Activated T-cell treated with anti-CD3 and anti-CD28 coated beads, Interleukin-2, amount 50 U/mL, for 72 hours (primary cell): ENCODE data around the gene TTC12. TPM values are rescaled to one million over a fixed set of nuclear protein-coding genes. Genes with fewer than 3 reads are reported as not detected.

Source experiments
- ATAC-seq, 2 donors: fragments of 150-1000 bp; cut with Tn5 transposase; replicated peaks in 1 of 2; 2 replicates each; pipeline ENCODE4 v1.10.0; 2021; ENCODE audit warnings: moderate library complexity in 2 of 2, mild to moderate bottlenecking in 1 of 2
- DNase-seq, 2 donors: peaks; one replicate each; pipeline ENCODE4 v3.0.0; 2021 to 2022; ENCODE audit warnings: mixed read lengths in 1 of 2
- H3K27ac Mint-ChIP-seq: one replicate; pipeline ENCODE4 v1.8.0; 2022; ENCODE audit warnings: mild to moderate bottlenecking, moderate library complexity, mixed read lengths
- H3K27me3 Mint-ChIP-seq: one replicate; pipeline ENCODE4 v1.8.0; 2022; ENCODE audit warnings: low read depth, mixed read lengths
- H3K36me3 Mint-ChIP-seq, 2 donors: one replicate each; pipeline ENCODE4 v1.8.0; 2022; ENCODE audit warnings: mixed read lengths in 2 of 2, mild to moderate bottlenecking in 1 of 2; ENCODE audit not compliant: insufficient read depth in 2 of 2
- H3K4me1 Mint-ChIP-seq: one replicate; pipeline ENCODE4 v1.8.0; 2022; ENCODE audit warnings: low read depth, mixed read lengths
- H3K4me3 Mint-ChIP-seq, 2 donors: one replicate each; pipeline ENCODE4 v1.8.0; 2022; ENCODE audit warnings: mild to moderate bottlenecking in 2 of 2, mixed read lengths in 2 of 2, moderate library complexity in 2 of 2
- H3K9me3 Mint-ChIP-seq, 2 donors: one replicate each; pipeline ENCODE4 v1.8.0; 2022; ENCODE audit warnings: mixed read lengths in 2 of 2
- total RNA-seq, 2 donors: library from RNA; stranded (reverse); gene quantifications; one replicate each; pipeline ENCODE4 v1.2.3, GENCODE V29; 2022

Gene TTC12
- total RNA-seq, 2 donors from 2014 or later = 11.4 to 17.4 TPM

DNA sequence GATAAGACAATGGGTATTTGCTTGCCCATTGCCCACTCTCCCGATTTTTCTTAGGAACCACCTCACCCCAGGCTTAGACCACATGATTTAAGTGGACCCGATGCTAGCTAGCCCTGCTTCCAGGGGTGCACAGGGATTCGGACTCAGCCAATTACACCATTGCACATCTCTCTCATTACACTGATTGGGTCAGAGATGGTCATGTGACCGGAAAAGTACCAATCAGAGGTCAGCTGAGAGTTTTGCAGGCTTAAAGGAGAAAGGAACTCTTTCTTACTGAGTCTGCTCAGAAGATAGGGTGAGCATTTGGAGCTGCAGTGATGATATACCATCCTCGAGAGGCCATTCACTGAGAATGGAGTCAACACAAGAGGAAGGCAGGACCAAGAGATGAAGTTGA lies 61.0 kb downstream of the TTC12 start:
- no peak overlapping the region for H3K4me3 Mint-ChIP-seq
- no peaks in the 10 kb centered on the region for H3K27me3 Mint-ChIP-seq
- ATAC-seq (no peak), DNase-seq (no peak)
- no peaks in the 10 kb centered on the region for H3K4me1 Mint-ChIP-seq
- H3K9me3 Mint-ChIP-seq = no peaks in the 10 kb centered on the region
- no peaks in the 10 kb centered on the region for H3K36me3 Mint-ChIP-seq
- H3K27ac Mint-ChIP-seq = no peak overlapping the region

- Mint-ChIP-seq H3K4me1 (no peaks in the 10 kb centered on the region), H3K27ac (no peak overlapping the region), H3K4me3 (no peak overlapping the region), H3K9me3 (no peaks in the 10 kb centered on the region), H3K36me3 (no peaks in the 10 kb centered on the region), H3K27me3 (no peaks in the 10 kb centered on the region)
- no peak for DNase-seq
- ATAC-seq = no peak
Observed at GRCh38 chr11:113376156-113376555, 61.8 kb downstream of the TTC12 start.

GRCh38 chr11:113377681-113378412 lies 63.5 kb downstream of the TTC12 start:
- DNase-seq = no peak
- ATAC-seq = no peak
- Mint-ChIP-seq H3K4me3 (no peak overlapping the region), H3K4me1 (no peaks in the 10 kb centered on the region), H3K9me3 (no peaks in the 10 kb centered on the region), H3K27me3 (no peaks in the 10 kb centered on the region), H3K27ac (no peak overlapping the region), H3K36me3 (no peaks in the 10 kb centered on the region)

DNA sequence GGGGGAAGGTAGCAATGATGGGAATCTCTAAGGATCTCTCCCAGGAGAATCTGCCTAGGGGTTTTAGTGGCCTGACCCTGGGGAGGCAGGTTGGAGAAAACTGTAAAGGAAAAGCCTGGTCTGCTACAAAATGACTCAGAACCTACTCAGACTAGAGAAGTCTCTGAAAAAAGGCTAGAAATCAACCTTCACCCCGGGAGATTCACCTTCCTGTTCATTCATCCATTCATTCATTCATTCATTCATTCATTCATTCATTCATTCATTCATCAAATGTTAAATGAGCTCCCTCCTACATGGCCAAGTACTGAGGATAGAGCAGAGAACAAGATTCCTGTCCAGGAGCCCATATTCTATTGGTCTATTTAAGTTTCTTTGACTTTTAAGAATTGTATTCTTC lies 64.3 kb downstream of the TTC12 start:
- DNase-seq = no peak
- H3K4me3 Mint-ChIP-seq = no peak overlapping the region
- H3K36me3 Mint-ChIP-seq = no peaks in the 10 kb centered on the region
- no peaks in the 10 kb centered on the region for H3K27me3 Mint-ChIP-seq
- H3K9me3 Mint-ChIP-seq = no peaks in the 10 kb centered on the region
- H3K4me1 Mint-ChIP-seq = no peaks in the 10 kb centered on the region
- no peak overlapping the region for H3K27ac Mint-ChIP-seq
- no peak for ATAC-seq

DNA sequence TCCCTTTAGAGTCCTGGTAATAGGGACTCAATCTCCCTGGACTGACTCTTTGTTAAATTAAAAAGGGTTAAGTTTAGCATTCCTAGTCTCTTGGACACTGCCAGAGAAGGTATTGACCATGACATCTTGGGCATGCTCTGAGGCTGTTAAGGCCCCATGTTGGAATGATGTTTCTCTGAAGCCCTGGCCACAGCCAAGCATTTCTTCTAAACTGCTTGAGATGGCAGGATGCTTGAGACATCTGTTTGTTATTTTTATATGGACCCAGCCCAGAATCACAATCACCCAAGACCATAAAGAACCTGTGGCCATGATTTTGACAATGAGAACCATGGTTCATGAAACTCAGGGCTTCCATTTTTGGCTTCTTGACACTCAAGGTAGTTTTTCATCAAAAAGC lies 67.7 kb downstream of the TTC12 start:
- Mint-ChIP-seq H3K4me1 (no peaks in the 10 kb centered on the region), H3K36me3 (no peaks in the 10 kb centered on the region), H3K4me3 (no peak overlapping the region), H3K9me3 (no peaks in the 10 kb centered on the region), H3K27ac (no peak overlapping the region), H3K27me3 (no peaks in the 10 kb centered on the region)
- DNase-seq (no peak), ATAC-seq (no peak)

DNA sequence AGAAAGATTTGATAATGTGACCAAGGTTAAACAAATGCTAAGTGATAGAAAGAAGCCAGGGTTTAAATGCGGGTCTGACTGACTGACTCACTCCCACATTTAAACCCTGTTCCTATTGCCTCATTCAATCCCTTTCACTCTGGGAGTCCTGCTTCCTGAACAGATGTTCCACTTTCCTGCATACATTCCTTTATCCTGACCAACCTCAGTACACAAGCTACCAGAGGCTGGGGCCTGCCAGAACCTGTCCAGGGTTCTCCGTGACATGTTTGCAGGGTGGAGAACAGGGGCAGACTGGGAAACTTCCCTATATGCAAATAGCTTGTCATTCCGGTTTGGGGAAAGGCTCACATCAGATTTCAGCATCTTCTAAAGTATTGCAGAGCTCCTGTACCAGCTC lies 70.2 kb downstream of the TTC12 start:
- Mint-ChIP-seq H3K9me3 (no peaks in the 10 kb centered on the region), H3K27ac (no peak overlapping the region), H3K4me3 (no peak overlapping the region), H3K36me3 (no peaks in the 10 kb centered on the region), H3K27me3 (no peaks in the 10 kb centered on the region), H3K4me1 (no peaks in the 10 kb centered on the region)
- DNase-seq = no peak
- ATAC-seq = no peak

DNA sequence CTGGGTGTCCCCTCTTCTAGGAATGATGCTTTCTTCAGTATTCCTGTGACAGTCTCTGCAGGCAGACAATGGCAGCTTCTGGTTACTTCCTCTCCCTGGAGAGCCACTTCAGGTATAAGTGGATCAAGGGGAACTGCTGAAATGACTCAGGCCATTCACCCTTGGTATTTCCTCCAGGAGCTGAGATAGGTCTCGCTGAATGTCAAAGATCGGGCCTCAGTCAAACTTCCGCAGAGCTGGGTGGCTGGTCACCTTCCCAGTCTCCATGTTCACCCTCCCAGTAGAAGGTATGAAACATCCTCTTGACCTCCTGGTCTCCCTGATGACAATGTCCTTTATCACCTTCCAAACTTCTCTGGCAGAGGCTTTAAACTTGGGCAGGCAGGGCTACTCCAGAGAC lies 71.4 kb downstream of the TTC12 start:
- no peak overlapping the region for H3K27ac Mint-ChIP-seq
- H3K36me3 Mint-ChIP-seq = no peaks in the 10 kb centered on the region
- H3K4me1 Mint-ChIP-seq = no peaks in the 10 kb centered on the region
- no peak for DNase-seq
- no peak overlapping the region for H3K4me3 Mint-ChIP-seq
- no peaks in the 10 kb centered on the region for H3K9me3 Mint-ChIP-seq
- ATAC-seq = no peak
- no peaks in the 10 kb centered on the region for H3K27me3 Mint-ChIP-seq

- no peak overlapping the region for H3K4me3 Mint-ChIP-seq
- no peaks in the 10 kb centered on the region for H3K36me3 Mint-ChIP-seq
- no peaks in the 10 kb centered on the region for H3K27me3 Mint-ChIP-seq
- ATAC-seq = no peak
- no peaks in the 10 kb centered on the region for H3K4me1 Mint-ChIP-seq
- no peak for DNase-seq
- no peak overlapping the region for H3K27ac Mint-ChIP-seq
- H3K9me3 Mint-ChIP-seq = no peaks in the 10 kb centered on the region
Observed at GRCh38 chr11:113386866-113387265, 72.5 kb downstream of the TTC12 start.

DNA sequence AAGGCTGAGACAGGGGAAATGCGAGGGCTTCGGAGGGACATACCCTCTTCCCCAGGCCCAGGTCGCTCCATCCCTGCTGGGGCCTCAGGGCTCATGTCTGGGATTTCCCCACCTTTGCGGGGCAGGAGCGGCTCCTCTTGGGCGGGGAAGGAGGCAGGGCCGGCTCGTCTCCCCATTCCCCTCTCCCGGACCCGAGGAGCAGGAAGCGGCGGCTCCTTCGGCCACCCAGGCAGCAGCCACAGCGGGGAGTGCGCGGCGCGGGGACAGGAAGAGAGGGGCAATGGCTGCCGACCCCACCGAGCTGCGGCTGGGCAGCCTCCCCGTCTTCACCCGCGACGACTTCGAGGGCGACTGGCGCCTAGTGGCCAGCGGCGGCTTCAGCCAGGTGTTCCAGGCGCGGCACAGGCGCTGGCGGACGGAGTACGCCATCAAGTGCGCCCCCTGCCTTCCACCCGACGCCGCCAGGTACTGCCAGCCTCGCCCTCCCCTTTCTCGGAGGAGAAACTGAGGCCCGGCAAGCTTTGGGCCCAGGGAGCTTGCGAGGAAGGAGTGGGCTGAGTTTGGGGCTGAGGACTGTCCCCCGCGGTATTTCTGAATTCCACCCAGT lies 73.3 kb downstream of the TTC12 start, which contains the start of gene ANKK1:
Gene ANKK1, plus strand, starts transcription at position 175 of the 607 bp plus-strand sequence. Its CDS starts 106 bp downstream, at position 281.
- no peak for DNase-seq
- no peak for ATAC-seq

DNA sequence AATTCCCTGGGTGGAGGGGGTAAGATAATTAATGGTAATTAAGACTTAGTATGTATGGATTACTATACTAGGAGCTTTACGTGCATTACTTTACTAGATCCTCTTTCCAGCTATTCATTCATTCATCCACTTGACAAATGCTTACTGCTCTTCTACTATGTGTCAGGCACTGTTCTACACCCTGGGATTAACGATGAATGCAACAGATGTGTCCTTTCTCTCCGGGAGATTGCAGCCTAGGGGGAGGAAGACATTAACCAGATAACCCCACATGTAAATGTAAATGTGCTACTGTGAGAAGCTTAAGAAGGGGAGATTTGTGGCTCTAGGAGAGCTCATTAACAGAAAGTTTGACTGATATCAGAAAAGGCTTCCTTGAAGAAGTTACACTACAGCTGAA lies 74.9 kb downstream of the TTC12 start:
- Mint-ChIP-seq H3K9me3 (no peaks in the 10 kb centered on the region), H3K27ac (no peak overlapping the region), H3K4me1 (no peaks in the 10 kb centered on the region), H3K4me3 (no peak overlapping the region), H3K36me3 (no peaks in the 10 kb centered on the region), H3K27me3 (no peaks in the 10 kb centered on the region)
- no peak for DNase-seq
- ATAC-seq = no peak

More for the DNA sequence above, 73.3 kb downstream of the TTC12 start, which contains the start of gene ANKK1:
- H3K27ac Mint-ChIP-seq = no peak within 1 kb of the TSS
- no peaks in the 10 kb centered on the region for H3K27me3 Mint-ChIP-seq
- H3K9me3 Mint-ChIP-seq = no peaks in the 10 kb centered on the region
- H3K36me3 Mint-ChIP-seq = no peaks in the 10 kb centered on the region
- H3K4me1 Mint-ChIP-seq = no peaks in the 10 kb centered on the region
- H3K4me3 Mint-ChIP-seq = no peak within 1 kb of the TSS

- H3K27me3 Mint-ChIP-seq = no peaks in the 10 kb centered on the region
- no peaks in the 10 kb centered on the region for H3K4me1 Mint-ChIP-seq
- ATAC-seq = no peak
- H3K4me3 Mint-ChIP-seq = no peak overlapping the region
- DNase-seq = no peak
- no peaks in the 10 kb centered on the region for H3K36me3 Mint-ChIP-seq
- H3K27ac Mint-ChIP-seq = no peak overlapping the region
- no peaks in the 10 kb centered on the region for H3K9me3 Mint-ChIP-seq
Observed at GRCh38 chr11:113392236-113392921, 78.0 kb downstream of the TTC12 start.

- no peak for ATAC-seq
- Mint-ChIP-seq H3K4me1 (no peaks in the 10 kb centered on the region), H3K36me3 (no peaks in the 10 kb centered on the region), H3K4me3 (no peak overlapping the region), H3K27me3 (no peaks in the 10 kb centered on the region), H3K27ac (no peak overlapping the region), H3K9me3 (no peaks in the 10 kb centered on the region)
- DNase-seq = no peak
Observed at GRCh38 chr11:113393501-113393985, 79.2 kb downstream of the TTC12 start.

DNA sequence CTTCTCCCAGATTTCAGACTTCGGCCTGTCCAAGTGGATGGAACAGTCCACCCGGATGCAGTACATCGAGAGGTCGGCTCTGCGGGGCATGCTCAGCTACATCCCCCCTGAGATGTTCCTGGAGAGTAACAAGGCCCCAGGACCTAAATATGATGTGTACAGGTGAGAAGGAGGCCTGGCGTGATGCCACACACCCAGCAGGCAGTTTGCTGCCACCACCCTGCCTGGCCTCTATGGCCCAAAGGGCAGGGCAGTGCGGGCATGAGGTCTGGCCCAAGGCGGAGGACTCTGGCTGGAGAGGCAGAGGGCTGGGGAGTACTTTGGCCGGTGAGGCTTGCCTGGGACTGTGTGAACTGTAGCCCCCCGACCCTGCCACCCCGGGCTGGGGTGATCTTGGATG lies 80.5 kb downstream of the TTC12 start:
- Mint-ChIP-seq H3K36me3 (no peaks in the 10 kb centered on the region), H3K4me3 (no peak overlapping the region), H3K27ac (no peak overlapping the region), H3K27me3 (no peaks in the 10 kb centered on the region), H3K4me1 (no peaks in the 10 kb centered on the region), H3K9me3 (no peaks in the 10 kb centered on the region)
- DNase-seq = no peak
- ATAC-seq = no peak
